DMS114 treated with DMSO at 0.1 percent for 48 hours (cell line): Measurements from ENCODE around the gene IL10.

ENCODE experiments used
- DNase-seq: peaks from one replicate; lab custom pipeline; 2025; ENCODE audit not compliant: unreplicated experiment; lab: John Stamatoyannopoulos, UW

IL10 gene

GRCh38 chr1:206772243-206772937, at the start of gene IL10:
TSS of gene IL10 (minus strand) at chr1:206772494. CDS start at chr1:206772435, 59 bp downstream.
- DNase-seq = no peak

- DNase-seq = no peak
These were observed 49.2 kb upstream of the IL10 start for GRCh38 chr1:206821493-206821892.

- DNase-seq = no peak
These were observed 44.3 kb upstream of the IL10 start for GRCh38 chr1:206816390-206817287.

- no peak for DNase-seq
These were observed 42.5 kb upstream of the IL10 start for GRCh38 chr1:206814716-206815341.

- DNase-seq = no peak
These were observed 40.2 kb upstream of the IL10 start for GRCh38 chr1:206812471-206812870.

- DNase-seq = no peak
These were observed 37.3 kb upstream of the IL10 start for GRCh38 chr1:206809504-206810084.

GRCh38 chr1:206808615-206809014, 36.3 kb upstream of the IL10 start:
- DNase-seq = peak; percentile 11

- DNase-seq = no peak
These were observed 33.1 kb upstream of the IL10 start for GRCh38 chr1:206805357-206805756.

- no peak for DNase-seq
These were observed 32.0 kb upstream of the IL10 start for GRCh38 chr1:206804156-206804737.

- DNase-seq = no peak
These were observed 31.0 kb upstream of the IL10 start for GRCh38 chr1:206803221-206803730.

GRCh38 chr1:206802401-206802800, 30.1 kb upstream of the IL10 start:
- DNase-seq = no peak

GRCh38 chr1:206801467-206801866, 29.2 kb upstream of the IL10 start:
- DNase-seq = no peak

GRCh38 chr1:206800891-206801290, 28.6 kb upstream of the IL10 start:
- no peak for DNase-seq

GRCh38 chr1:206800411-206800810, 28.1 kb upstream of the IL10 start:
- DNase-seq = no peak

- DNase-seq = no peak
These were observed 27.0 kb upstream of the IL10 start for GRCh38 chr1:206799311-206799710.

- no peak for DNase-seq
These were observed 26.2 kb upstream of the IL10 start for GRCh38 chr1:206798384-206798996.

GRCh38 chr1:206797534-206798383, 25.5 kb upstream of the IL10 start:
- DNase-seq = no peak

GRCh38 chr1:206796981-206797402, 24.7 kb upstream of the IL10 start:
- no peak for DNase-seq

GRCh38 chr1:206796116-206796515, 23.8 kb upstream of the IL10 start:
- no peak for DNase-seq
